NCI-H1436 (cell line): Measurements from ENCODE around the gene LRBA.
"Not testable (repeated sequence)": the region's sequence is repeated elsewhere in the genome, so short reads cannot be mapped to it uniquely, and the experiment has no call there.

Experiments
- DNase-seq: peaks from one replicate; lab custom pipeline; 2025; lab: John Stamatoyannopoulos, UW

LRBA gene

GRCh38 chr4:150415213-150415612 lies 599.9 kb downstream of the LRBA start:
- no peak for DNase-seq

- no peak for DNase-seq
Measured at GRCh38 chr4:150411520-150411919, 603.6 kb downstream of the LRBA start.

GRCh38 chr4:150402871-150403272 lies 612.2 kb downstream of the LRBA start:
- peak; percentile 77 for DNase-seq

- DNase-seq, result no peak
Measured at GRCh38 chr4:150401083-150401687, 613.9 kb downstream of the LRBA start.

- DNase-seq, result no peak
Measured at GRCh38 chr4:150395872-150396271, 619.2 kb downstream of the LRBA start.

- DNase-seq, result no peak
Measured at GRCh38 chr4:150394046-150394445, 621.0 kb downstream of the LRBA start.

- no peak for DNase-seq
Measured at GRCh38 chr4:150391052-150391451, 624.0 kb downstream of the LRBA start.

- no peak for DNase-seq
Measured at GRCh38 chr4:150390531-150390910, 624.6 kb downstream of the LRBA start.

- DNase-seq, result no peak
Measured at GRCh38 chr4:150389896-150390530, 625.1 kb downstream of the LRBA start.

GRCh38 chr4:150387981-150388380 lies 627.1 kb downstream of the LRBA start:
- DNase-seq, result no peak

- DNase-seq, result not testable (repeated sequence)
Measured at GRCh38 chr4:150386415-150386814, 628.7 kb downstream of the LRBA start.

- DNase-seq, result peak; percentile 72
Measured at GRCh38 chr4:150385606-150386005, 629.5 kb downstream of the LRBA start.

- DNase-seq, result no peak
Measured at GRCh38 chr4:150384249-150384648, 630.8 kb downstream of the LRBA start.

- no peak for DNase-seq
Measured at GRCh38 chr4:150382028-150382427, 633.1 kb downstream of the LRBA start.

GRCh38 chr4:150381609-150382008 lies 633.5 kb downstream of the LRBA start:
- no peak for DNase-seq

- no peak for DNase-seq
Measured at GRCh38 chr4:150381036-150381435, 634.0 kb downstream of the LRBA start.

GRCh38 chr4:150379454-150379853 lies 635.6 kb downstream of the LRBA start:
- no peak for DNase-seq

- no peak for DNase-seq
Measured at GRCh38 chr4:150375025-150375424, 640.1 kb downstream of the LRBA start.

- DNase-seq, result no peak
Measured at GRCh38 chr4:150371869-150372268, 643.2 kb downstream of the LRBA start.

- DNase-seq, result no peak
Measured at GRCh38 chr4:150369434-150370380, 645.4 kb downstream of the LRBA start.

GRCh38 chr4:150368667-150369066 lies 646.4 kb downstream of the LRBA start:
- peak; percentile 24 for DNase-seq

GRCh38 chr4:150367326-150367725 lies 647.8 kb downstream of the LRBA start:
- no peak for DNase-seq

- peak; percentile 98 for DNase-seq
Measured at GRCh38 chr4:150366487-150366999, 648.5 kb downstream of the LRBA start.
